Measurements from ENCODE around the gene CCDC59. TPM values are rescaled to one million over a fixed set of nuclear protein-coding genes. Genes with fewer than 3 reads are reported as not detected.

Gene CCDC59
- total and polyA plus RNA-seq, 9 of the 15 experiments (the other 6 are each of a cell fraction or from before 2014, with no cell fraction given): 34.0 to 186 (median 119) TPM

DNA sequence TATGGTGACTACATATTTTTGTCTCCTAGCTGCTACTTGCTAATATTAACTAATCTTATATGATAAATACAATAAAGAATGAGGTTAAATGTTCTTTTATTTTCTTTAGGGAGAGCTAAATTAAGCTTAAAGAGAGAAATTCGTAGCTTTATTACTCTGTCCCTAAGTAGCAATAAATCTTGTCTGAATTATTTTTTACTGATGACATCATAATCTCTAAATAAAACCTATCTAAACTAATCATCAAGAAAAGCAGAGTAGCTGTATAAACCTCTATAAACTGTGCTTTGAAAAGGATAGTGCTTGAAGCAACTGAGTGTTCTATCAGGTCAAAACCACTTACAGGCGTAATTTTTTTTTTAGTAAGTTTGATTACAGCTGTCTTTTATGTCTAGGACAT lies 42.6 kb upstream of the CCDC59 start:
- Histone ChIP-seq H3K9ac (ENCODE audit: insufficient read depth in 1 of 2, low read depth in 2 of 2, low read length in 2 of 2) (no peak overlapping the region), H3K9me1 (ENCODE audit: control insufficient read depth, insufficient read depth, low read length) (no peaks in the 10 kb centered on the region), H3K4me3 (no peak overlapping the region), H3K9me3 (replicated peaks; ENCODE audit: control insufficient read depth, insufficient read depth, low read depth, low read length) (no peaks in the 10 kb centered on the region), H3K79me2 (ENCODE audit: control insufficient read depth, insufficient read depth, low read length) (no peaks in the 10 kb centered on the region), H3K27me3 (ENCODE audit: control insufficient read depth in 2 of 2, insufficient read depth in 2 of 2, low read length in 2 of 2) (no peaks in the 10 kb centered on the region), H3K4me2 (ENCODE audit: insufficient read depth, low read length) (no peak overlapping the region), H4K20me1 (replicated peaks; ENCODE audit: control insufficient read depth, insufficient read depth, low read length) (no peaks in the 10 kb centered on the region), H3K36me3 (ENCODE audit: control insufficient read depth, insufficient read depth, low read length) (no peaks in the 10 kb centered on the region), H3K4me1 (replicated peaks in 1 of 2; ENCODE audit: control insufficient read depth in 2 of 2, insufficient read depth in 2 of 2, low read length in 2 of 2) (no peaks in the 10 kb centered on the region), H2AFZ (ENCODE audit: low read depth, low read length) (no peak overlapping the region), H3K27ac (ENCODE audit: extremely low read depth, low read depth, low read length) (no peak overlapping the region)
- TF ChIP-seq ATF7 (IDR thresholded peaks at IDR 0.05) (no peak), KDM5B (IDR thresholded peaks at IDR 0.05; ENCODE audit: insufficient replicate concordance, low read depth, low read length) (no peak), MEF2D (tag; conservative IDR thresholded peaks at IDR 0.05; ENCODE audit: low read depth) (no peak)
- TF ChIP-seq, protein P1, sequence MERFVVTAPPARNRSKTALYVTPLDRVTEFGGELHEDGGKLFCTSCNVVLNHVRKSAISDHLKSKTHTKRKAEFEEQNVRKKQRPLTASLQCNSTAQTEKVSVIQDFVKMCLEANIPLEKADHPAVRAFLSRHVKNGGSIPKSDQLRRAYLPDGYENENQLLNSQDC (CRISPR knock-in tag; IDR thresholded peaks at IDR 0.05): no peak
- BruUV-seq (replicated peaks): no TSS peak
- intact Hi-C loops (cut with micrococcal nuclease) (no loop called here), in situ Hi-C loops (cut with MboI) (no loop called here)
- ATAC-seq (no peak), FAIRE-seq (no peak), DNase-seq (ENCODE audit: extremely low read depth in 1 of 4, low spot score in 3 of 4) (no peak)
- CTCF ChIA-PET (ENCODE audit: low intra/inter-chr PET ratio): no interaction called here
- WGBS (ENCODE audit: insufficient coverage, low coverage, missing lambda C conversion rate): 0% methylated on average over 2 of the region's 2 CpGs
- POLR2A ChIA-PET: no interaction called here

DNA sequence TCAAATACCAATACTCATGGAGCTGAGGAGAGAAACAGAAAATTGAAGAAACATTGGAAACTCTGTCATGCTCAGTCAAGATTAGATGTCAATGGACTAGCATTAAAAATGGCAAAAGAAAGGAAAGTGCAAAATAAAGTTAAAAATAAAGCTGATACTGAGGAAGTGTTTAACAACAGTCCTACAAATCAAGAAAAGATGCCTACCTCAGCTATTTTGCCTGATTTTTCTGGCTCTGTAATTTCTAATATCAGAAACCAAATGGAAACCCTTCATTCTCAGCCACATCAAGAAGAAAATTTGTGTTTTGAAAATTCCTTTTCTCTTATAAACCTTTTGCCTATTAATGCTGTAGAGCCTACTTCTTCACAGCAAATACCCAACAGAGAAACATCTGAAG lies 40.7 kb upstream of the CCDC59 start:
- no peaks in the 10 kb centered on the region for H3K4me1 ChIP-seq (replicated peaks in 1 of 2; ENCODE audit: control insufficient read depth in 2 of 2, insufficient read depth in 2 of 2, low read length in 2 of 2)
- ChIA-PET POLR2A (no interaction called here), CTCF (ENCODE audit: low intra/inter-chr PET ratio) (no interaction called here)
- no peaks in the 10 kb centered on the region for H3K9me3 ChIP-seq (replicated peaks; ENCODE audit: control insufficient read depth, insufficient read depth, low read depth, low read length)
- H3K4me2 ChIP-seq (ENCODE audit: insufficient read depth, low read length): no peak overlapping the region
- in situ Hi-C loops (cut with MboI) (no loop called here), intact Hi-C loops (cut with micrococcal nuclease) (no loop called here)
- H2AFZ ChIP-seq (ENCODE audit: low read depth, low read length): no peak overlapping the region
- H3K36me3 ChIP-seq (ENCODE audit: control insufficient read depth, insufficient read depth, low read length): no peaks in the 10 kb centered on the region
- FAIRE-seq: no peak
- BruUV-seq (replicated peaks): no TSS peak
- no peak for ATAC-seq
- H3K27me3 ChIP-seq (ENCODE audit: control insufficient read depth in 2 of 2, insufficient read depth in 2 of 2, low read length in 2 of 2): no peaks in the 10 kb centered on the region
- TF ChIP-seq BHLHE40 (IDR thresholded peaks at IDR 0.05; ENCODE audit: low read length): no peak
- no peak for TF ChIP-seq ZZZ3 (IDR thresholded peaks at IDR 0.05)
- no peak for TF ChIP-seq PTTG1 (tag; IDR thresholded peaks at IDR 0.05; ENCODE audit: low read depth)
- TF ChIP-seq BCOR (IDR thresholded peaks at IDR 0.05): no peak
- 0 out of 2 replicates have a peak, but pooled peaks have one; percentile 14 for TF ChIP-seq MAFK (IDR thresholded peaks at IDR 0.05; ENCODE audit: low read length)
- TF ChIP-seq MAFF (IDR thresholded peaks at IDR 0.05; ENCODE audit: low read length): 0 out of 2 replicates have a peak, but pooled peaks have one; percentile 18
- TF ChIP-seq PHB2 (IDR thresholded peaks at IDR 0.05; ENCODE audit: low read depth): no peak
- no peak for TF ChIP-seq TFAM (CRISPR knock-in tag; conservative IDR thresholded peaks at IDR 0.05)
- TF ChIP-seq ZNF707 (CRISPR knock-in tag; conservative IDR thresholded peaks at IDR 0.05): no peak
- TF ChIP-seq STAT5A (IDR thresholded peaks at IDR 0.05; ENCODE audit: borderline replicate concordance, low read length): no peak
- H4K20me1 ChIP-seq (replicated peaks; ENCODE audit: control insufficient read depth, insufficient read depth, low read length): no peaks in the 10 kb centered on the region
- H3K79me2 ChIP-seq (ENCODE audit: control insufficient read depth, insufficient read depth, low read length): no peaks in the 10 kb centered on the region
- no peaks in the 10 kb centered on the region for H3K9me1 ChIP-seq (ENCODE audit: control insufficient read depth, insufficient read depth, low read length)
- no peak overlapping the region for H3K27ac ChIP-seq (ENCODE audit: extremely low read depth, low read depth, low read length)
- H3K9ac ChIP-seq (ENCODE audit: insufficient read depth in 1 of 2, low read depth in 2 of 2, low read length in 2 of 2): no peak overlapping the region
- H3K4me3 ChIP-seq: no peak overlapping the region
- DNase-seq (ENCODE audit: extremely low read depth in 1 of 4, low spot score in 3 of 4): no peak
